Ovary (tissue), 3 donors: Measurements from ENCODE around the gene NBEA.

Experiments used
- CTCF ChIP-seq, 3 donors: fragments of 450-650 bp in 2 of 3; fragments of 200-600 bp in 1 of 3; IDR thresholded peaks; one replicate each; pipeline versions ENCODE4 v1.5.1 to v1.8.0; 2016 to 2022; ENCODE audit warnings: antibody characterized with exemption in 3 of 3, mild to moderate bottlenecking in 1 of 3
- EP300 ChIP-seq: sonication (generic); formaldehyde crosslinking; IDR thresholded peaks from one replicate; pipeline ENCODE4 v1.6.1; 2017; ENCODE audit warnings: antibody characterized with exemption
- POLR2A ChIP-seq: fragments of 450-650 bp; IDR thresholded peaks from one replicate; pipeline ENCODE4 v1.6.1; 2017; ENCODE audit warnings: antibody characterized with exemption, mild to moderate bottlenecking, moderate library complexity
- donor health status: DM: no; HTN: no; CAD: no.

GRCh38 chr13:34933349-34933748 is 8.7 kb upstream of the NBEA start:
- TF ChIP-seq CTCF (IDR thresholded peaks at IDR 0.05) (no peak), POLR2A (no peak), EP300 (no peak)
